Stimulated activated CD4-positive, alpha-beta T cell treated with anti-CD3 and anti-CD28 coated beads, Interleukin-2, amount 100 ng/mL, for 24 hours (primary cell): ENCODE results near the gene ATP1B1.
A peak's percentile ranks its signal among the peaks of the same experiment; 100 is the strongest.

Experiments
- DNase-seq, 2 donors: peaks; one replicate each; pipeline ENCODE4 v3.0.0-alpha.2; 2020

ATP1B1 gene

GRCh38 chr1:169106095-169106920, at the start of gene ATP1B1:
Gene ATP1B1 (plus strand): TSS chr1:169106690. CDS start chr1:169106830, 140 bp downstream.
- peak; percentile 84 to 87 for DNase-seq

GRCh38 chr1:169059421-169059820, 47.1 kb upstream of the ATP1B1 start:
- DNase-seq: no peak

DNA sequence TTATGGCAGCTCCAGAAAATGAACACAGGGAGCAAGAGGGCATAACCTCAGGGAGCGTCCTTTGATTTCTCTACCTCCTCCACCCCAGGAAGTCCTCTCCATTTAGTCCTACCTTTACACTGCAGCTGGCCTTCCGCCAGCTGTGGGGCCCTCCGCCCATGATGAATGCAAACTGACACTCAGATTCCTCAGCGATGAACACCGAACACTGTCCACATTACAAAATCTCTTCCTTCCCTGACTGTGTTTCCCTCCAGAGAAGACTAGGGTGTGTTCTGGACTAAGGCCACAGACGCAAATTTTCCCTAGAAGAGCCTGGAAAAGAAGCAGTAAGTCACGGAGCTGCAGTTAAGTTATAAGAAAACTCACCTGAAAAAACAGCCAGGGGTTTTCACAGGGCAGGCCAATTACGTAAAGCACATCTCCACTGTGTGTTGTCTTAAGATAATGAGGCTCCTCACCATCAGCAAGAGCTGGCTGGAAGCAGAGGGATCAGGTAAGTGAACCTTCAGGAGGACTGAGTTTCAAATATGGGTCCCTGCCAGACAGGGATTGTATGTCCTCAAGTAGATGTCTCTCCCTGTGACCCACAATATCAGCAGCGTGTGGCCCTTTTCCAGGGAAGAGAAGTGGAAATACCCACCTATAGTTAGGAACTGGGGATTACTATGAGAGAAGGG, 46.3 kb upstream of the ATP1B1 start:
- DNase-seq: no peak

DNA sequence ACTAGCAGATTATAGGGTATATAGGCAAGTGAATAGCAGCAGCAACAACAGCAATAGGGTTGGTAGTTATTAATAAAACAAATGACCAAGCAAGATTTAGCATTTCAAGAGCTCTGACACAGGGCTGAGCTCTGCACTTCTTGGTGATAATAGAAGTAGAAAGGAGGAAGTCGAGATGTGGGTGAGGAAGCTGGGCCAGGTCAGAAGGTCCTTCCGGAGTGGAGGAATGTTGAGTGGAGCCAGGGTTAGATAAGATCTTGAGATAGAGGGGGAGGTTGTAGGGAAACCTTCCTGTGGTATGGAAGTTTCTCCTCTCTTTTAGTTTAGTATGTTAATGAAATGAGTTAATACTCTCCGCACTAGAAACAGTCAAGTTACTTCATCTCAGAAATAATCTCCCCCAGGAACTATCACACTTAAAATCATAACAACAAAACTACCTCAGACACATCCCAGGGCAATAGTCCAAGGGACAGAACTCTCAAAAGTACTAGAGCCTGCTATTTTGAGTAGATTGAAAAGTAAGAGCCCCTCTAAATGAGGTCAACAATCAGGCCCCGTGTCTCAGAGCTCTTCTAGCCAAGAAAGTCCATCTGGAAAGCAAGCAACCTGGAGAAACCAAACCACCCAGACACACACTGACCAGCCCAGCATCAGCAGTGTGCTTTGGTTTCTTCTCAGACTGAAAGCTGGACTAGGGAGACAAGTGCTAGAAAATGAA, 45.4 kb upstream of the ATP1B1 start:
- no peak for DNase-seq

DNA sequence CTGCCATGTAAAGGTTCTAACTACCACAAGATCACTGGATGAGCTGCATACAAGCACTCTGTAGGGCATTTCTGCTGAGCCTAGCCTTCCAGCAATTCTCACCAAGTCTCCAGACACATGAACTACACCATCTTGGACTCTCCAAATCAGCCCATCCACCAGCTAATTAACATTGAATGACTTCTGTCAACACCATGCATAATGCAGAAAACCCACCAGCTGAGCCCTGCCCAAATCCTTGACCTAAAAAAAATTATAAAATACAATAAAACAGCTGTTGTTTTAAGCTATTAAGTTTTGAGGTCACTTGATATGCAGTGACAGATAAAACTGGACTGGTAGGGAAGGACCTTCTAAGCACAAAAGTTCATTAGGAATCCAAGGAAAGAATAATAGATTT, 44.3 kb upstream of the ATP1B1 start:
- DNase-seq: no peak

GRCh38 chr1:169064103-169064502, 42.4 kb upstream of the ATP1B1 start:
- no peak for DNase-seq

- DNase-seq: no peak
These were observed 35.9 kb upstream of the ATP1B1 start for GRCh38 chr1:169070547-169070946.

GRCh38 chr1:169070958-169071357, 35.5 kb upstream of the ATP1B1 start:
- no peak for DNase-seq

DNA sequence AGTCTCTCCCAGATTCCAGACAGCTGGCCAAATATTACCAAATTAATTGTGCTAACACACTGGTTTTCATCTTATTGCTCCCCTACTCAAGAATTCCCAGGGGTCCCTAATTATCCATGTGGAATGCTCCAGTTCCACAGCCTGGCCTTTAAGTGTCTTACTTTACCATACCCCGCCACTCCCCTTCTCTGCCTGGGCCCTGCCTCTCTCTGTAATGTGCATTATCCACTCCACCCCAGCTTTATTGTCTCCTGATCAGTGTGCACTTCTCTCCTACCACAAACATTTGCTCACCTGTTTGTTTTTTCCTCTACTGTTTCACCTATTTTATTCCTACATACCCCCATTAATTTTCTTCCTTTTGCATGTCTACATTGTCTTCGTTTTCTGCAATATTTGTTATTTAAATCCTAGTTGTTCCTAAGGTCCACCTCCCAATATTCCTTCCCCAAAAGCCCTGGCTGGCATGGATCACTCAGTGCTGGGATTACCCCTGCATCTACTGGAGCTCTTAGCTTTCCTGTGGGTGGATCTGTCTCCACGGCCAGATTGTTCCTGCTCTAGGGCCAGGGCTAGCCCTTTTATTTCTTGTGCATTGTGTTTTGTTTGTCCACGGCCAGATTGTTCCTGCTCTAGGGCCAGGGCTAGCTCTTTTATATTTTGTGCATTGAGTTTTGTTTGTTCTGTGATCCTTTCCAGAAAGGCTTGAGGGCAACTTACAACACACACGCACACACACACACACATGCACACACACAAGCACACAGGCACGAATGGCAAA, 33.4 kb upstream of the ATP1B1 start:
- no peak for DNase-seq

- DNase-seq: no peak
These were observed 28.2 kb upstream of the ATP1B1 start for GRCh38 chr1:169078163-169078883.

DNA sequence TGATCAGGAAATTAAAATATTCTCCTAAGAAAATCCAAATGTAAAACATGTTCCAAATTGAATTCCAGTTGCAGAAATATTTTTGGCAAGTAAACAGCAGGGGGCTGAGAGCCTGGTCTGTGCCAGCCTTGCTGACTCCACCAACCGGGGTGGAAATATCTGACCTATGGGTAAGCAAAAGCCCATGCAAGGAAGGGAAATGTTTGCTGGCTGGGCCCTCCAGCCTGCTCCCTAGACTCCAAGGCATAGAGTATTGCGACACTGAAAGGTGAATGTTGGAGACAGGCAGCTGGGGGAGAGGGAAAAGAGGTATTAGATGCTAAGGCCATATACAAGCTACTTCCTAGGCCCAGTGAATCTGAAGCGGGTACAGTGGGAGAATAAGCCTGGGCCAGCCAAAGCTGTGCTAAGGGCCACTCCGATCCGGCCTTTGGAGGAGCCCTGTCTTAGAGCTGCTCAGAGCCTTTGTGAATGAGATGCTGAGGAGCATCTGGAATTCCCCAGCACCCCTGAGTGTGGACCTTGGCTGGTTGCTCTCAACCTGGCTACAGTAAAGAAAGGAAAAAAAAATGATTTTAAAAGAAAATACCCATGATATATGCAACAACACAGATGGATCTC, 24.9 kb upstream of the ATP1B1 start:
- DNase-seq: no peak

DNA sequence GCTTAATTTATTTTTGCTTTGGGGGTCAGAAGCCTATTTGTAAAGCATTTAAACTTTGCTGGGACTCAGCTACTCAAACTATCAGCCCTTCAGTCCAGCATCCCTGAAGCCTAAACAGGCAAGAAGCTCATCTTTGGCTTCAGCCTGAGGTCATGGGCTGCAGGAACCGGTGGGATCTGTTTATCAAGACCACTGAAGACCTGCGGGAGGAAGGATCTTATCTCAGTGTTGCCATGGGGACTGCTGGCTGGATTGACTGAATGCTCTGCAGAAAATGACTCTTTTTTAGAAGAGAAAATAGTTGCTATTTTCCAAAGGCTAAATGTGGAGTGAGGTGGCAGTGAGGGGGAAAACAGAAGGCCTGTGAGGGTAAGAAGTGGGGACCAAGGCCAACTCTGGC, 20.6 kb upstream of the ATP1B1 start:
- DNase-seq: no peak

DNA sequence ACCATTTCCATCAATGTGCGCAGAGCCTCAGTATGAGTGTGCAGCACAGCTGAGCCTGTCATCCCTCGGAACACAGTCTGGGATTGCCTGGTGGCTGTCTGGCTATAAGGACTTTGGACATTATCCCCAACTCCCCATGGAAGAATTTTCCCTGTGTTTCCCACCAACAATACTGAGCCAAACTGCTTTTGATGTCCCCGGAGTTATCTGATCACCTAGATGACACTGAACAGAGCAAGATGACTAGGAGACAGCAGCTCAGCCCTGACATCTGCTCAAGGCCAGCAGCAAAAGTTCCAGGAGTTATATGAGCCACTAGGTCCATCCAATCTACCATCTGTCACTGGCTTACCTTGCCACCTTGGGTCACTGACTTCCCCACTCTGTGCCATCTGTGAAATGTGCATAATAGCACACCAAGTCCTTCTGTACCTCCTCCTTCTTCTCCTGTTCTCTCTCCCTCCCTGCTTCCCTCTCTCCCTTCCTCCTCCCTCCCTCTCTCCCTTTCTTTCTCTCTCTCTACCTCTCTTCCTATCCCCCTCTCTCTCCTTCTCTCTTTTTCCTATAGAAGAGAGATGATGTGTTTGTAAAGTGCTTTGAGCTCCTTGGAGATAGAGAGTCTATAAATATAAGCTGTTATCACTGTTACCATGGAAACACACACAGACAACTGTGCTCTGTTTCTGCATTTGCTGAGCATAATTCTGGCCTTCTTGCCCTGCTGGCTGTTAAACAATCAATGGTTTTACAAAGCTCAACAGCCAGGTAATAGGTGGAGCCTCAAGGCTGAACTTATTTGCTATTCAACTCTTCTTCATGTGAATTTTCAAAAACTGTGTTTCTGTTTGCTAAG, 19.7 kb upstream of the ATP1B1 start:
- no peak for DNase-seq

- no peak for DNase-seq
These were observed 18.6 kb upstream of the ATP1B1 start for GRCh38 chr1:169087876-169088275.

- DNase-seq: no peak
These were observed 16.7 kb upstream of the ATP1B1 start for GRCh38 chr1:169089776-169090175.

DNA sequence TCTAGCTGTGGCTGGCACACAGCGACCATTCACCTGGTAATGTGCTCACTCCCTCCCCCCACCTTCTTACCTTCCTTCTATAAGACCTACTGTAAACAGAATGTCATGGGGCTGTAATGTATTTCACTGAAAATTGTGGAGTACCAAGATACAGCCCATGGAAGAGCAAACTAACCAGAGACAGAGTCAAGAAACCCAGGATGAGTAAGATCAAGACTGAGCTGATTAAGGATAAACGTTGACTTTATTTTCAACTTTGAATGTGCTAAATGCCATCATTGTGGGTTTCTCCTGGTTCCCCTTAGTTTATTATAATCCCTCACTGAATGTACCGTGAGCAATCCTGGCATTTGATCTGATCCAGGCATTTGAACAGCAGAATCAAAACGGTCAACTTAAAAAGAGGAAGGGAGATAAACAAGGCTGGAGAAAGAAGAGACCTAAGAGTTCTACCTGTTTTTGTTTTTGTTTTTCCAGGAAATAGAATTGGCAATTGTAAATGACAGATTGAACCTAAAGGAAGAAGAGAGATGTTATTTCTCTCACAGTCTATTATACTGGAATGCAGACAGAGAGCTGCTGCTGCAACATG, 16.1 kb upstream of the ATP1B1 start:
- DNase-seq: no peak

GRCh38 chr1:169090900-169091311, 15.6 kb upstream of the ATP1B1 start:
- DNase-seq: no peak

- DNase-seq: no peak
These were observed 15.0 kb upstream of the ATP1B1 start for GRCh38 chr1:169091480-169091941.

DNA sequence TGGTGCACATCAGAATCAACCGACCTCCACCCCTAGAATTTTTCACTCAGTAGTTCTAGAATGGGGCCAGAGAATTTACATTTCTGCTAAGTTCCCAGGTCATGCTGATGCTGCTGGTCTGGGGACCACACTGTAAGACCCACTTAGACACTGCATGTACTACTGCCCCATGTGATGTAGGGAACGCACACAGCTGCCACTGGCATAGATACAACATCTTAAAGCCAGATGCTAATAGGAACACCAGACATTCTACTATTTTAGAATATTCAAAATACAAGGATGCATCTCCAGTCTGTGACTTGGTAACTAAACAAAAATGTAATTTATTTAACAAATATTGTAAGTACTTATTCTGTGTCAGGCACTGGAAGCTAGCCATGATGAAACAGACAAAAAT, 14.1 kb upstream of the ATP1B1 start:
- DNase-seq: no peak

DNA sequence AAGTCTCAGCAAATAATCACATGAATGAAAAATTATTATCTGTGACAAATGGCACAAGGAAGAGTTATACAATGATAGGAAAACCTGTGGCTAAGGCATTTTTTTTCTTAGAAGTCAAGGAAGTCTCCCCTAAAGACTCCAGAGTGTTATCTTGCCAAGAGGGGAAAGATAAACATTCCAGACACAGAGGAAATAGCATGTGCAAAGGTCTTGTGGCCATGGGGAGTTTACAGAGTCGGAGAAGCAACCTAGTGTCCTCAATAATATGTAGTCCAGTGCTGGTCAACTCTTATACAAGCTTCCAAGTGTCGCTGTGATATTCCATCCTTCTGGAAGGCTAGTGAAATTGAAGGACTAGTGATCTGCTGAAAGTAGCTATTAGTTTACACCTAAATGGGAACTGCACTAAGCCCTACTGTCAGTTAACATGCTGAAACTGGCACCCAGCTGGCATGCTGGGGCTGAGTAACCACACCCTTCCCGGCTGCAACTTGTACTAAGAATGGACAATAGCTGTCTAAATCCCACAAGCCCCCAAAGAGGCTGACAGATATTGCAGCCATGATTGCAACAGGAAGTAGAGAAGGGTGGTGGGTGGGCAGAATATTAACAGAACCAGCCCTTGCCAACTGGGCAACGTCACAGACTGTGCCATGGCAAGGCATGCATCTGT, 11.5 kb upstream of the ATP1B1 start:
- DNase-seq: no peak
